NOMO-1 treated with dmso at 0.1 percent for 144 hours (cell line): ENCODE results near the gene FTCD.

Experiments
- DNase-seq: peaks from one replicate; lab custom pipeline; 2025; ENCODE audit not compliant: unreplicated experiment; lab: John Stamatoyannopoulos, UW

The FTCD gene

DNA sequence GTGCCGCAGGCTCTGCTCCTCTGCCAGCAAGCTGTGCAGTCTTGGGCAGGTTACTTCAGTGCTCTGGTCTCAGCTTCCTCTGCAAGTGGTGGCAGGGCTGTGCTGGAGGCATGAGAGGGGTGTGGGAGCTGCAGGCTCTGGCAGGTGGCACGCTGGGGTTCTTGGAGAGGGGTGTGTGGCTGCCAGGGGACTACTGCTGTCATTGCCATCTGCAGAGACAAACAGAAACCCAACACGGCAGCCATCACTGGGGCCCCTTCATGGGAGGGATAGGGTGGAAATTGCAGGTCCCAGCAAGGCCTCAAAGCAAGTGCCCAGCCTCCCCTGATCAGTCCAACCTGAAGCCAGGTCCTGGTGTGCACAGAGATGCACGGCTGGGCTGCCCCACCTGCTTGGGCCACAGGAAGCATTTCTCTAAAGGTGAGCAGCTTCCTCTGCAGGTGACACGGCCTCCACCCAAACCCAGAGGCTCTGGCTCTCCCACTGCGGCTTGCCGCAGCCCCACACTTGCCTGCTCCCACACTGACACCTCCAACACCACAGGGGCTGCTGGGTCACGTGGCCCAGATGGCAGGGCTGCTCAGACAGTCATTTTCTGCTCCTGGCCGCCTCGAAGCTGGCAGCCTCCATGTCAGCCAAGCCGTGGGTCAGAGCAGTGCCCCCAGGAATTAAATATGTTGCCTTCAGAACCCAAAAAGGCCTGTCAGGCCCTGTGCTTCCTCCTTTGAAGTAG is 61.5 kb downstream of the FTCD start:
- no peak for DNase-seq

DNA sequence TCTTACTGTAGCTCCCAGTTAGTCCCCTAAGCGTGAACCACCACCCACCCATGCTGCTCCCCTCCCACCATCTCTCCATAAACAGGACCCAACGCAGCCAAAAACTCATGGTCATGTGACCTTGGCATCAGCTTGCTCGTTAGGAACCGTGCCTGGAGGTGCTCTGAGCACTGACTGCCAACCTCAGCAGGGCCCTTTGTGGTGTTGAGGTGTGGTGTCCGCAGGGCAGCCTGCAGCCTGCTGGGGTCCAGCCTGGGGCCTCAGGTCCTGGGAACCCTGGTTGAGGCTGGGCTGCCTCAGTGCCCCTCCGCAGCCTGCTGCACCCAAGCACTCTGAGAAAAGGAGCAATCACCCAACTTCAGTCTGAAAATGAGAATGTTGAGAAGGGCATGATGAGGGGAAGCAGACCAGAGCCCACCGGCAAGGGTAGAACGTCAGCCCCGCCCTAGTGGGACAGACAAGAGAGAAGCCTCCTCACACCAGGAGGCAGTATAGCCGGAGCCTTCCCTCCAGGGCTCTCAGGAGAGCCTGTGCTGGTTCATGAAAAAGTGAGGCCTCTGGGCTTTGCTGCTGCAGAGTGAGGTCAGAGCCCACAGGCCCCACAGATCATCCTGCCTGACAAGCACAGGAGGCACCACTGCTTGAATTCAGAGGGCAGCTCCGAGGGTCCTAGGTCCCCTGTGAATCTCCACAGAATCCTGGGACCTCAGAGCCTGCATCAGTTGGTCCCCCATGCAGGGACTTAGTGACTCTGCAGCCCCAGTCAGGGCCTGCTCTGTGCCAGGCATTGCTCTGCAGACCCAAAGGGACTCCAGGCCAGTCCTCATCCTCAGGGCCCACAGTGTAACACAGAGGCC is 62.3 kb downstream of the FTCD start:
- no peak for DNase-seq

DNA sequence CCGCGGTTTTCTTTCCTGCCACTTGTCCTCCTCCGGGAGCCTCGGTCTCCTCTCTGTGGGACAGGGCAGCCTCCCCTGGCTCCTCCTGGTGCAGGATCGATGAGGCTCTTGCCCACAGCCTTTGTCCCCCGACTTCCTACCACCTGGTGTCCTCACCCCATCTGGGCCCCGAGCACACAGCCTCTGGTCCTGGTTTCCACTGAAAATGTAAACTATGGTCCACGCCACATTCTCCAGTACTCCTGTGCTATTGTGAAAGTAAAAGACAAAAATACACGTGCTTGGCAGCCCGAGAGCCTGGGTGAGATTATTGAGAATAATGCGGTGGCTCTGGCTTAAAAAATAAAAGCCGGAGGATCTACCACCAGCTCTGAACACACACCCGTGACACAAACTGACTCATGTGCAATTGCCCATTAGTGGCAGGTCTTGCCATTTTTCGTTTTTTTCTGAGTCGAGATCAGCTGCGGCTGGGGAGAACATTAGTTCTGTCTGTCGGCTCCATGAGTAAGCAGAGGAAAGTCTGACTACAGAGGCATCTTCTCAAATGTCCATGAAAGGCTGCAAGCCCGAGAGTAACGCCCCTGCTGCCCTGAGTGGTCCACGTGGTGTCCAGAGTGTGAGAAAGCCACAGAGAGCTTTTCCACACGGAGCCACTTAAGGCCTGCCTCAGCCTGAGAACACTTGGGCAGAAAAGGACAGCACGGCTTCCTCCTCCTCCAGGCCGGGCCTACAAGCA is 63.2 kb downstream of the FTCD start:
- DNase-seq, result no peak

DNA sequence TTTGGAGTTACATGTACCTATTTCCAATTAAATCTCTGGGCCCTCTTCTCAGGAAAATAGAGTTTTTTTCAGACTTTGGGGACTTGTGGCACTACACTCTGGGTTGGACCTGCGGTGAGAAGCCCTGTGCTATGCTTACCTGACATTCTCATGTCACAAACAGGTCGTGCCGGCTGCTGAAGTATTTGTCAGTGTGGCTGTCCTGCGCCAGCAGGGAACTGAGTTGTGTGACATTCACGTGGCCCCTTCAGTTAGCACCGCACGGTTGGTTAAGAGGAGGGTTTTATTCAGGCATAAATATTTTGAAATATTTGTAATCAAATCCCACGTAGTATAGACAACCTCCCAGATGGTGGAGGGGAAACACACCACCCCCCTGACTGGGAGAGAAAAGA is 63.8 kb downstream of the FTCD start:
- no peak for DNase-seq

DNA sequence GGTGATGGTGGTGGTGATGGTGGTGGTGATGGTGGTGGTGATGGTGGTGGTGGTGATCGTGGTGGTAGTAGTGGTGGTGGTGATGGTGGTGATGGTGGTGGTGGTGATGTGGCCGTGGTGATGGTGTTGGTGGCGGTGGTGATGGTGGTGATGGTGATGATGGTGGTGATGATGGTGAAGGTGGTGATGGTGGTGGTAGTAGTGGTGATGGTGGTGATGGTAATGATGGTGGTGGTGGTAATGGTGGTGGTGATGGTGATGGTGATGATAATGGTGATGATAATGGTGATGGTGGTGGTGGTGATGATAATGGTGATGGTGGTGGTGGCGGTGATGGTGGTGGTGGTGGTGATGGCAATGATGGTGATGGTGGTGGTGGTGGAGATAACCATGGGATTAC is 64.3 kb downstream of the FTCD start:
- no peak for DNase-seq

DNA sequence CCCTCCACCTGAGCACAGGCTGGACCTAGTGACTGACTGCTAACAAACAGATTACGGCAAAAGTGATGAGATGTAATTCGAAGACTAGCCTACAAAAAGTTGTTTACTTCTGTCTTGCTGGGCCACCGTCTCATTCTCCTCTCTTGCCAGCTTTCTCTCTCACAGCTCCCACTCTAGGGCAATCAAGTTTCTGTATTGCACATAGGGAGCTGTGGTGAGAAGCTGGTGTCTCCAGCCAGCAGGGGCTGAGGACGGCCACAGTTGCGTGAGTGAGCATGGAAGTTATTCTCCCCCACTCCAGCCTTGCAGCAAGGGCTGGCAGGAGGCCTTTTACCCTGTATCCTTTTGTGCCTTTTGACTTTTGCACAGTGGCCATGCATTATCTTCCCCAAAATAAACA is 66.1 kb downstream of the FTCD start:
- DNase-seq, result no peak

DNA sequence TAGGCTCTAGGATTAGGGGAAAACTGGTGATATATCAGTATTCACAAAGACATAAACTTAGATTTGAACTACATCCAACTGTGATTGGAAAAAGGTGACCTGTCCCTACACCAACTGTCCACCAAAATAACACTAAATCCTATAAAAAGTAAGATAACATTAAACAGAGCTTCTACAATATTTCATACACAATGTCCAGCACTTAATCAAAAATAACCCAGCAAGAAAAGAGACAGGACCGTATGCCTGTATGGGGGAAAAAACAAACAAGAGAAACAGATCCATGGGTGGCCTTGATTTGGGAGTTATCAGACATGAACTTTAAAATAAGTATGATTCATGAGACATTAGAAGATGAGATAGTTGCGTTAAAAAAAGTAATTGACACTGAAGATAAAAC is 67.2 kb downstream of the FTCD start:
- no peak for DNase-seq

DNA sequence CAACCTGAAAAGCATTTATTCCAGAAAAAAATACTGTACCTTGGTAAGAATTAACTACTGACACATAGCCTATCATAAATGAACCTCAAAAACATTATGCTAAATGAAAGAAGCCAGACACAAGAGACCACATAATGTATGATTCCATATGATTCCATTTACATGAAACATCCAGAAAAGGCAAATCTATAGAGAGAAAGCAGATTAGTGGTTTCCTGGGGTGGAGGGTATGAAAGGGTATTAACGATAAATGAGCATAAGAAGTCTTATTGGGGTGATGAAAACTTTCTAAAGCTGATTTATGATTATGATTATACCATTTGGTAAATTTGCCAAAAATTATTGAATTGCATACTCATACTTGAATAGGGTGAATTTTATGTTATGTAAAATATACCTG is 67.7 kb downstream of the FTCD start:
- no peak for DNase-seq
